ENCODE data around the gene ATAD3B.

GRCh38 chr1:1507305-1507704, 35.7 kb downstream of the ATAD3B start:
- TF ChIP-seq CTCF (IDR thresholded peaks at IDR 0.05): no peak
- no peak for TF ChIP-seq POLR2A (IDR thresholded peaks at IDR 0.05)
- no peak for TF ChIP-seq POLR2AphosphoS5 (IDR thresholded peaks at IDR 0.05)

Measured in transverse colon (tissue), 4 donors.